KMS-11 (cell line): Measurements from ENCODE around the gene ATXN7L1.

Experiments
- H2AFZ ChIP-seq: fragments of 200-600 bp; sonication (generic); 2 replicates; pipeline ENCODE4 v1.6.1; 2016; ENCODE audit warnings: antibody characterized with exemption, mixed run types, low read depth
- H3K27ac ChIP-seq: fragments of 200-600 bp; sonication (generic); 2 replicates; pipeline ENCODE4 v1.6.1; 2016; ENCODE audit warnings: mild to moderate bottlenecking, mixed run types
- H3K27me3 ChIP-seq: fragments of 200-600 bp; sonication (generic); 2 replicates; pipeline ENCODE4 v1.6.1; 2017; ENCODE audit warnings: mild to moderate bottlenecking, low read depth, mixed run types, moderate library complexity; ENCODE audit not compliant: insufficient read depth
- H3K36me3 ChIP-seq: fragments of 200-600 bp; sonication (generic); 2 replicates; pipeline ENCODE4 v1.6.1; 2017; ENCODE audit warnings: mild to moderate bottlenecking, mixed run types; ENCODE audit not compliant: insufficient read depth
- H3K4me1 ChIP-seq: fragments of 200-600 bp; sonication (generic); 2 replicates; pipeline ENCODE4 v1.6.1; 2016; ENCODE audit warnings: mild to moderate bottlenecking, low read depth, mixed run types; ENCODE audit not compliant: poor library complexity, severe bottlenecking
- H3K4me2 ChIP-seq: fragments of 200-600 bp; sonication (generic); 2 replicates; pipeline ENCODE4 v1.7.0; 2016; ENCODE audit warnings: mild to moderate bottlenecking, mixed run types
- H3K4me3 ChIP-seq: fragments of 200-600 bp; sonication (generic); IDR thresholded peaks from 2 replicates; pipeline ENCODE4 v1.6.1; 2017; ENCODE audit warnings: low read depth, low read length, mixed read lengths; ENCODE audit not compliant: insufficient read depth
- H3K79me2 ChIP-seq: fragments of 200-600 bp; sonication (generic); 2 replicates; pipeline ENCODE4 v1.6.1; 2016; ENCODE audit warnings: low read depth, mixed run types; ENCODE audit not compliant: insufficient read depth
- H3K9ac ChIP-seq: fragments of 200-600 bp; sonication (generic); 2 replicates; pipeline ENCODE4 v1.6.1; 2016; ENCODE audit warnings: mild to moderate bottlenecking, mixed run types
- H4K20me1 ChIP-seq: fragments of 200-600 bp; sonication (generic); 2 replicates; pipeline ENCODE4 v1.6.1; 2016; ENCODE audit warnings: mild to moderate bottlenecking, mixed run types; ENCODE audit not compliant: insufficient read depth
- CTCF ChIP-seq: fragments of 200-600 bp; sonication (generic); conservative IDR thresholded peaks from 2 replicates; pipeline ENCODE4 v1.6.1; 2017; ENCODE audit warnings: low read depth, mild to moderate bottlenecking, antibody characterized with exemption, low read length, moderate library complexity, mixed read lengths

ATXN7L1 gene

GRCh38 chr7:105677817-105678573, 198.4 kb downstream of the ATXN7L1 start:
- Histone ChIP-seq H2AFZ (no peak overlapping the region), H3K36me3 (no peaks in the 10 kb centered on the region), H3K9ac (no peak overlapping the region), H3K4me3 (no peak overlapping the region), H3K4me2 (no peak overlapping the region), H3K27ac (no peak overlapping the region), H4K20me1 (no peaks in the 10 kb centered on the region), H3K79me2 (no peaks in the 10 kb centered on the region), H3K27me3 (no peaks in the 10 kb centered on the region), H3K4me1 (no peaks in the 10 kb centered on the region)
- no peak for TF ChIP-seq CTCF

- no peak overlapping the region for H3K9ac ChIP-seq
- no peaks in the 10 kb centered on the region for H3K4me1 ChIP-seq
- H3K4me3 ChIP-seq, result no peak overlapping the region
- H4K20me1 ChIP-seq, result no peaks in the 10 kb centered on the region
- no peak for TF ChIP-seq CTCF
- no peak overlapping the region for H3K4me2 ChIP-seq
- H3K36me3 ChIP-seq, result no peaks in the 10 kb centered on the region
- no peak overlapping the region for H2AFZ ChIP-seq
- H3K79me2 ChIP-seq, result no peaks in the 10 kb centered on the region
- no peak overlapping the region for H3K27ac ChIP-seq
- no peaks in the 10 kb centered on the region for H3K27me3 ChIP-seq
Observed at GRCh38 chr7:105677410-105677730, 199.0 kb downstream of the ATXN7L1 start.

- H3K36me3 ChIP-seq, result no peaks in the 10 kb centered on the region
- H4K20me1 ChIP-seq, result no peaks in the 10 kb centered on the region
- no peaks in the 10 kb centered on the region for H3K27me3 ChIP-seq
- no peak overlapping the region for H3K4me2 ChIP-seq
- no peak overlapping the region for H3K27ac ChIP-seq
- H3K79me2 ChIP-seq, result no peaks in the 10 kb centered on the region
- H2AFZ ChIP-seq, result no peak overlapping the region
- H3K9ac ChIP-seq, result no peak overlapping the region
- no peak for TF ChIP-seq CTCF
- H3K4me3 ChIP-seq, result no peak overlapping the region
- no peaks in the 10 kb centered on the region for H3K4me1 ChIP-seq
Observed at GRCh38 chr7:105675934-105676371, 200.4 kb downstream of the ATXN7L1 start.

- no peak overlapping the region for H3K9ac ChIP-seq
- no peak overlapping the region for H3K27ac ChIP-seq
- no peaks in the 10 kb centered on the region for H3K4me1 ChIP-seq
- H2AFZ ChIP-seq, result no peak overlapping the region
- no peak for TF ChIP-seq CTCF
- no peaks in the 10 kb centered on the region for H4K20me1 ChIP-seq
- no peaks in the 10 kb centered on the region for H3K79me2 ChIP-seq
- H3K27me3 ChIP-seq, result no peaks in the 10 kb centered on the region
- no peak overlapping the region for H3K4me2 ChIP-seq
- H3K4me3 ChIP-seq, result no peak overlapping the region
- H3K36me3 ChIP-seq, result no peaks in the 10 kb centered on the region
Observed at GRCh38 chr7:105674200-105674920, 202.0 kb downstream of the ATXN7L1 start.
